Cerebellar nuclear complex (tissue), 1 donor: ENCODE data around the gene RFNG.

ENCODE experiments used
- DNase-seq, 2 experiments: peaks; one replicate each; lab custom pipeline; 2025; lab: John Stamatoyannopoulos, UW

RFNG gene

GRCh38 chr17:82089723-82090548 lies 38.3 kb upstream of the RFNG start:
- DNase-seq: no peak

GRCh38 chr17:82088838-82089722 lies 37.5 kb upstream of the RFNG start:
- DNase-seq: no peak

- DNase-seq: no peak
Observed at GRCh38 chr17:82087961-82088837, 36.6 kb upstream of the RFNG start.

GRCh38 chr17:82086941-82087906 lies 35.6 kb upstream of the RFNG start:
- no peak for DNase-seq

- no peak for DNase-seq
Observed at GRCh38 chr17:82085931-82086764, 34.5 kb upstream of the RFNG start.

GRCh38 chr17:82085031-82085861 lies 33.6 kb upstream of the RFNG start:
- DNase-seq: no peak

GRCh38 chr17:82084373-82085030 lies 32.9 kb upstream of the RFNG start:
- no peak for DNase-seq

GRCh38 chr17:82083533-82084359 lies 32.1 kb upstream of the RFNG start:
- DNase-seq: no peak

GRCh38 chr17:82083009-82083408 lies 31.4 kb upstream of the RFNG start:
- no peak for DNase-seq

GRCh38 chr17:82082456-82082855 lies 30.8 kb upstream of the RFNG start:
- DNase-seq: no peak

GRCh38 chr17:82081966-82082365 lies 30.4 kb upstream of the RFNG start:
- DNase-seq: no peak

GRCh38 chr17:82081546-82081945 lies 29.9 kb upstream of the RFNG start:
- no peak for DNase-seq

GRCh38 chr17:82080789-82081464 lies 29.3 kb upstream of the RFNG start:
- no peak for DNase-seq

GRCh38 chr17:82080048-82080788 lies 28.6 kb upstream of the RFNG start:
- DNase-seq: no peak

- no peak for DNase-seq
Observed at GRCh38 chr17:82079001-82079677, 27.5 kb upstream of the RFNG start.

- no peak for DNase-seq
Observed at GRCh38 chr17:82078433-82078832, 26.8 kb upstream of the RFNG start.
